Activated gamma-delta T cell (primary cell): ENCODE measurements around the gene PRR5L.
A peak's percentile ranks its signal among the peaks of the same experiment; 100 is the strongest.
"Not testable (repeated sequence)": the region's sequence is repeated elsewhere in the genome, so short reads cannot be mapped to it uniquely, and the experiment has no call there.

Experiments
- DNase-seq: peaks from one replicate; lab custom pipeline; 2025; lab: John Stamatoyannopoulos, UW

The PRR5L gene

GRCh38 chr11:36280531-36280930 is 15.6 kb upstream of the PRR5L start:
- no peak for DNase-seq

DNA sequence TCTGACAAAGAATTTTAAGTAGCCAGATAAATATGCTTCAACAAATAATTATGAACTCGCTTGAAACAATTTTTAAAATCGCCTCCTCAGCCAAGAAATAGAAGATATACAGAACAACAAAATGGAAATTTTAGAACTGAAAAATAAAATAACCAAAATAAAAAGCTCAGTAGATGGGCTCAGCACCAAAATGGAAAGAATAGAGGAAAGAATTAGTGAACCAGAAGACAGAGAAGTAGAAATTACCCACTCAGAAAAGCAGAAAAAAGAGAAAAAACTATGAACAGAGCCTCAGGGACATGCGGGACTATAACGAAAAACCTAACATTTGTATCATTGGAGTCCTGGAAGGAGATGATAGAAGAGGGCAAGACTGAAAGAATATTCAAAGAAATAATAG is 14.2 kb upstream of the PRR5L start:
- no peak for DNase-seq

GRCh38 chr11:36282926-36283325 is 13.2 kb upstream of the PRR5L start:
- no peak for DNase-seq

DNA sequence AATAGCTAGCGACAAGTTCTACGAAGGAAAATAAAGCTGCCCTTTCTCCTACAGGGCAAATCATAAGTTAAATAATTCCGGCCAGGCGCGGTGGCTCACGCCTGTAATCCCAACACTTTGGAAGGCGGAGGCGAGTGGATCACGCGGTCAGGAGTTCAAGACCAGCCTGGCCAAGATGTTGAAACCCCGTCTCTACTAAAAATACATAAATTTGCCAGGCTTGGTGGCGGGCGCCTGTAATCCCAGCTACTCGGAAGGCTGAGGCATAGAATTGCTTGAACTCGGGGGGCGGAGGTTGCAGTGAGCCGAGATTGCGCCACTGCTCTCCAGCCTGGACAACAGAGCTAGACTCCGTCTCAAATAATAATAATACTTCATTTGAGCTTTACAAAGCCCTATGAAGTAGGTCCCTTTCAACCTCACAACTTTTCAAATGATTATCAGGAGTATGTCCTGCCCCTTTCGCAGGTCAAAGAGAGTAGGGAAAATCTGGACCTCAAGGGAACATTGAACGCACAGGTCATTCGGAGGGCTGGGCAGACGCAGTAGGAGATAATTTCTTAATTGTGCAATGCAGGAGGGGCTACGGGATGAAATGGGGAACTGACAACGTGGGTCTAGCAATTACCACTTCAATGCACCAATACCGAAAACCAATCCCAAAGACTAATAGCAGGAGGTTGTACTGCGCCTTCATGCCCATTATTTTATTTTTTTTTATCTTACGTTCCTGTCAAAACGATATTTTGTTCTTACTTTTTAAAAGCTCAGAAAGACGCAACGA is 7.5 kb upstream of the PRR5L start:
- no peak for DNase-seq

GRCh38 chr11:36289226-36289852 is 6.7 kb upstream of the PRR5L start, which contains the start of gene COMMD9:
COMMD9 (minus strand) TSS chr11:36289424; CDS start chr11:36289412, 12 bp downstream.
- DNase-seq = peak; percentile 82

DNA sequence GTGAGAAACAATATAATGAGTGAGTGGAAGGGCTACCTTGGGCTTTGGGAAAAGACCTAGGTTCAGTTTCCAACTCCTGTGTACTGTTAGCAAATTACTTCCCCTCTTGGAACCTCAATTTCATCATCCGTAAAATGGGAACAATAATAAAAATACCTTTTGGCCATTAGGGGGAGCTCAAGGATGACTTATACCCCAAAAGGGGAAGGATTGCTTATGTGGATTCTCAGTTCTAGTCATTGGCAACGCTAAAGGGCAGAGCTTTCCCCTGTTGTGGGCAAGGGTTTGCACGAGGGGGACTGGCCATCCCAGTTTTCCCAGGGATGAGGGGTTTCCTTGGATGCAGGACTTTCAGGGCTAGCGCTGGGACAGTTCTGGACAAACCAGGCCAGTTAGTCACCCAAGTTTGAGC is 3.8 kb upstream of the PRR5L start:
- DNase-seq = no peak

DNA sequence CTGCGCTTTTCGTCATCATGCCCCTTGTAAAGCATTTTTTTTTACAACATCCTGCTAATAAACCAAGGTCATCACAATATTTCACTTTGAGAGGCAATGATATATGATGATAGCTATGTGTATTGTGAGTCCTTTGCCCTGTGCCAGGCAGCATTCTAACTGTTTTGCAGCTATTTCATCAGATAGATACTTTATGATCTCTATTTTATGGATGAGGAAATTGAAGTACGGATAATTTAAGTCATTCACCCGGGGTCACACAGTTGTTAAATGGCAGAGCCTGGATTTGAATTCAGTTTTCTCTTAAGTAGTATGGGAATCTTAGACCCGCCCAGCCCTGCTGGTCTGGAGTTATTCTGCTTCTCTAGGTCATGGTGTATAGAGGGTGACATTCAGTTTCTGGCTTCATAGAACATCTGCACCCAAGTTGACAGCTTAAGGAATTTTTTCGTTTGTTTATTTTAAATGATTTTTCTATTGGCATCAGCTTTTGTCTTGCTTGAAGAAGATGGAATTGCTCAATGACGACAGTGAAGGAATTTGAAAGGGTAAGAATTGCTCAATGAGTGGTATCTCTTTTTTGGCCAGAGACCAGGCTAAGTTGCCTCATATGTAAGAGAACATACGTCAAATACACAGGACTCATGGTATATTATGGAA is 926 bp downstream of the PRR5L start:
- DNase-seq = no peak

DNA sequence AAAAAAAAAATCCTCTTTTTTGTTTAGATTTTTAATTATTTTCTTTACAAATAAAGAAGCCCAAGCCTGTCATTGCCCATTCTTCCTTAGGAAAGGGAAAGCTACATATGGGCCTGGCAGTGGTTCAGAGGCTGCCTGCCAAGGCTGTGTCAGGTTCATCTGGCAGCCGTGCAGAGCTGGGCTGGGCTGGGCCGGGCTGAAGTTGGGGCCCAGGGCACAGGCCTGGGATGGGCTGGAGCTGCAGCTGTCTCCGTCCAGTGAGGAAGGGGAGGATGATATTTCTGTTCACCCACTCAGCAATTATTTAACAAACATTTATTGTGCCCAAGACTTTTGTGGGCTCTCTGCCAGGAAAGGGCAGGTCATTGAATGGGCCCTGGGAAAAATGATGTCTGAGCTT is 4.6 kb downstream of the PRR5L start:
- no peak for DNase-seq

- no peak for DNase-seq
These were observed 8.3 kb downstream of the PRR5L start for GRCh38 chr11:36304351-36304750.

- no peak for DNase-seq
These were observed 9.0 kb downstream of the PRR5L start for GRCh38 chr11:36305047-36305446.

DNA sequence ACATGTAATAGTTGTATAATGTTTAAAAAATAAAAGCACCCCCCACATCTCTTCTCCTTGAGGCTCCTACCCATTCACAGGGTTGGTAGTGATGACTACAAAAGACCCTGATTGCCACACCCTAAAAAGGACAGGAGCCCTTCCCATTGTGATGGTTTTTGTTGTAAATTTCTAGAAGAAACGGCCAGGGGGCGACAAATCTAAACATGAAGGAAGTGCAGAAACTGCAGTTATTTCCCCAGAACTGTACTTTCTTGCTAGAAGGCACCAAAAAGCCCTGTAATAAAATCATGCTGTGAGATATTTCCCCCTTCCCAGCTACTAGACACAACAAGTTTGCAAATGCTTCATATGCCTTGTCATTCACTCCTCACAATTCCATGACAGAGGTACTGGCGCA is 10.8 kb downstream of the PRR5L start:
- DNase-seq = no peak

GRCh38 chr11:36308577-36308976 is 12.5 kb downstream of the PRR5L start:
- no peak for DNase-seq

- no peak for DNase-seq
These were observed 13.7 kb downstream of the PRR5L start for GRCh38 chr11:36309779-36310178.

DNA sequence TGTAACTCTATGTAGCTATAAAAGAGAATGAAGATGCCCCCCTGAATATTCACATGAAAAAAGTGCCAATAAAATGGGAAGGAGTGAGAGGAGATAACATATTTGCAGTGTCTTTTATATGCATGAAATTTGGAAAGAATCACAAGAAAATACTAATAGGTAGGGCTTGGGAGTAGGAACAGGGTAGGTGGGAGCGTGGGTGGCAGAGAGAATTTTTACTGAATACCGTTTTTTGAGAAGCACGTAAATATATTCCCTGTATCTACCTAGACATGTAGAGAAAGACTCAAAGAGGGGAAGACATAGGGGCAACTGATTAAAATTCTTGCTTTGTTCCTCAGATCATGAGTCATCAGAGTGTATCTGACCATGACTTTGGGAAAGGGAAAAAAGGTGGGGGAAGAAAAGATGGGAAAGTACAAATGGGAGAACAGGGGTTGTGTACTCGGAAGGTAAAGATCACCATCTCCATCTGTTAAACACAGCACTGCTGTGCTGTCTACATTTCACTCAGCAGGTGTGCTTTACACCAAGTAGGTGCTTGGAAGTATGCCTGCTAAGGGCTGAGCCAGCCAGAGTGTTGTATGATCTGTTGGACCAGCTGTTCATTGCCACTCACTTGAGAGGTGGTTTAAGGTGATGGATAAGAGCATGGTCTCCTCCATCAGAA is 16.0 kb downstream of the PRR5L start:
- DNase-seq = no peak

DNA sequence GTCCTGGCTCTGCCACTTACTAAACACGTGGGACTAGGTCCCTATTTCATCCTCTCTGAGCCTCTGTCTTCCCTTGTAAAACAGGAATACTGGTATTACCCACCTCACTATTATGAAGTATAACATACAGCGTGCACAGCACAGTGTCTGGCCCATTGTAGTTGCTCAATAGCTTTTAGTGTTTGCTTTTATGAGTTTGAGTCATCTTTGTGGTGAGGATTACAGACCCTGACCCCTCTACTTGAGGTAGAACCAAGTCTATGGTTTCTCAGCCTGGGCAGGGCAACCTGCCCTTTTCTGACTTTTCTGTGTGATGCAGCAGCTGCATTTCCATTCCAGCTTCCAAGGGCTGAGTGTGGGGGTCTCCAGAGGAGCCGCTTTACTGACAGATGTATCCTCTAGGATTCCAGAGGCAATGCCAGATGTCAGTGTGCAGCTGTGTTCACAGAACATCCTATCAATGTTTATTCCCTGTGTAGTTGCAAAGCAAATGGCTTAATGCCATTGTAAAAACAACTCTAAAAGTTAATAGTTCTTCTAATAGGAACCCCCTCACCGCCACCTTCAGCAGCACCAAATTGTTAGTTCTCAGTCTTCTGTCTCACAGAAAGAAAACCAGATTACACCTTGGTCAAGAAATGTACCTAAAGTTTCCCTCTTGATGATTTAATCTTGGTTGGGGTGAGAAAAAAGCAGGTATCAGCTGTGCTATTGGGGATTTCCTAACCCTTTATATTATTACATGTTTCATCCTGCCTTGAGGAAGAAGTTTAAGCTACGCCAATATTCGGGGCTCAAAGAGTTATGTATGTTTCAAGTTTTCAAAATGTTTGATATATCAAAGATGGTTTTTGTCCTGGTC is 16.8 kb downstream of the PRR5L start:
- DNase-seq = no peak

DNA sequence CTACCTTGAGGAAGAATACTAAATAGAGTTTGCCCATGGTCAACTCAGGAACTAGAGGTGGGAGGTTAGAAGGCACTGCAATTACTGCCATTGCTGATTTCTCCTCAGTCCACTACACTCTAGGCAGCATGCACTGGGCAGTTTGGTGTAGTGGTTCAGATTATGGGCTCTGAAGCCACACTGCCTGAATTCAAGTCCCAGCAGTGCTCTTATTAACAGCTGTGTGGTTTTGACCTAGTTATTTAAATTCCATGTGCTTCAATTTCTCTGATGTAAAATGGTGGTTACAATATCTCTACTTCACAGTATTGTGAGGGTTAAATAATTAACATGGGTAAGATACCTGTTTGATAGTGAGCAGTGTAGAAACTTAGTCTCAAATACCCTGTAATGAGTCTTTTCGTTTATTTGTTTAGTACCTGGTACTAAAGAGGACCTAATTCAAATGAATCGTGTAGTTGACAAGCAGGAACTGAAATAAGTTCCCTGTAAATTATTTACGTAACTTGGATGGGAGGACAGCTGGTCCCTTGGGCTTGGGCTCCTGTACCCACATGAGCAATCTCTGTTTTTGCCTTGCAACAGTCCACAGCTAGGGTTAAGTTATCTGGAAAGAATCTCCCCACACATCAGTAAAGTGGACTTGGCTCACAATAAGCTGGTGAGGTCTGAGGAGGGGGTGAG is 17.8 kb downstream of the PRR5L start:
- no peak for DNase-seq

DNA sequence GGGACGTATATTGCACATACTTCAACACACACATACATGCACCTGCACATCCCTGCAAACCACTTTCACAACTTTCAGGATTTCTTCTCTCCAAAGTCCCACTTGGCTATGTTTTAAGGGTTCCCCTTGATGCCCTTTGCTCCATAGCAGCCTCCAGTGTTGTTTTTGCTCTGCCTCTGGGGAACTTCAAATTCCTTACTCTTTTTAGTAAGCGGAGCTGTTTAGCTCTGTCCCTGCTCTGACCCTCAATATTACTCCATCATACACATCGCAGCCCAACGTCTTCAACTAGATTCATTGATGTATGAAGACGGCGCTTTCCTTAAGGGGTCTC is 18.3 kb downstream of the PRR5L start:
- DNase-seq = no peak

- no peak for DNase-seq
These were observed 20.0 kb downstream of the PRR5L start for GRCh38 chr11:36316049-36316448.

DNA sequence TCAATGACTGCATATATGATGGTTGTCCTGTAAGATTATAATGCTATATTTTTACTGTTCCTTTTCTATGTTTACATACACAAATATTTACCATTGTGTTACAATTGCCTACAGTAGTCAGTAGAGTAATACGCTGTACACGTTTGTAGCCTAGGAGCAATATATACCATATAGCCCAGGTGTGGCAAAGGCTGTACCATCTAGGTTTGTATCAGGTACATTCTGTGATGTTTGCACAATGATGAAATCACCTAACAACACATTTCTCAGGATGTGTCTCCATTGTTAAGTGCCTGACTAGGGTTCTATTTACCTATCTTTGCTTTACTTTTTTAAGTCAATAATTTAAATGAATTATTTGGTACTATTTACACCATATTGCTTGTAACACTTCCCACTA is 21.9 kb downstream of the PRR5L start:
- DNase-seq = no peak

DNA sequence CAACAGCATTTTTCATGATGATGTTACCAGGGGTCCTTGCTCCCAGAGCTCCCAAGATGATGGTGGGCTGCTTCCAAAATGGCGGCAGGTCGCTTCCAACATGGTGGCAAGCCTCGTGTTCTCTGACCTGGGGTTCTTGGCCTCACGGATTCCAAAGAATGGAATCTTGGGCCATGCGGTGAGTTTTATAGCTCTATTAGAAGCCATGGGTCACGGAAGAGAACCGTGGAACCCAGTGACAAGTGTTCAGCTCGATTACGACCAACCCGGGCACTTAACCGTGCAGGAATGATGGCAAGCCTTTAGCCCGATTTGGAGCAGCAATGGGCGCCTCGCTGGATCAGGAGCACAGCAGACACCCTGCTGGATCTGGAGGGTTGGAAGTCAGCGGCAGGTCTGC is 28.9 kb downstream of the PRR5L start:
- DNase-seq = not testable (repeated sequence)

DNA sequence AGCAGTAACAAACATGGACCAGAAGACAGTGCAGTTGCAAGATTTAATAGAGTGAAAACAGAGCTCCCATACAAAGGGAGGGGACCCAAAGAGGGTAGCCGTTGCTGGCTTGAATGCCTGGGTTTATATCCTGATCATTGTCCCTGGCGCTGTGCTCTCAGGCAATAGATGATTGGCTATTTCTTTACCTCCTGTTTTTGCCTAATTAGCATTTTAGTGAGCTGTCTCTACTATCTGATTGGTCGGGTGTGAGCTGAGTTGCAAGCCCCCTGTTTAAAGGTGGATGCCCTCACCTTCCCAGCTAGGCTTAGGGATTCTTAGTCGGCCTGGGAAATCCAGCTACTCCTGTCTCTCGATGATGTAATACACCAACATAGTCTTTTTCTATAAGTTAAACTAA is 29.3 kb downstream of the PRR5L start:
- not testable (repeated sequence) for DNase-seq
